ES-I3 (cell line): ENCODE results near the gene CALU.

Experiments used
- H3K36me3 ChIP-seq: 2 replicates; pipeline ENCODE4 v1.6.1; 2013; ENCODE audit warnings: mild to moderate bottlenecking, low read length, control low read depth, moderate library complexity; ENCODE audit not compliant: insufficient read depth
- H3K4me1 ChIP-seq: 2 replicates; pipeline ENCODE4 v1.6.1; 2013; ENCODE audit warnings: mild to moderate bottlenecking, control low read depth, low read length; ENCODE audit not compliant: insufficient read depth
- H3K9ac ChIP-seq: 2 replicates; pipeline ENCODE4 v1.6.1; 2013; ENCODE audit warnings: low read depth, mild to moderate bottlenecking, low read length, moderate library complexity
- H3K9me3 ChIP-seq: 2 replicates; pipeline ENCODE4 v1.6.1; 2013; ENCODE audit warnings: mild to moderate bottlenecking, low read length, moderate library complexity; ENCODE audit not compliant: control insufficient read depth, insufficient read depth

The CALU gene

GRCh38 chr7:128792471-128793180 lies 53.5 kb downstream of the CALU start:
- peaks cover 3% of the 10 kb centered on the region; the same call in 1 of the 2 replicates for H3K4me1 ChIP-seq
- H3K36me3 ChIP-seq = 0 out of 2 replicates have a peak, but pooled peaks cover 6% of the 10 kb centered on the region
- no peak overlapping the region for H3K9ac ChIP-seq
- no peaks in the 10 kb centered on the region for H3K9me3 ChIP-seq

- Histone ChIP-seq H3K4me1 (peaks cover 3% of the 10 kb centered on the region; the same call in 1 of the 2 replicates), H3K9ac (no peak overlapping the region)
These were observed 54.0 kb downstream of the CALU start for GRCh38 chr7:128793181-128793547.

GRCh38 chr7:128794020-128794419 lies 54.9 kb downstream of the CALU start:
- Histone ChIP-seq H3K4me1 (peaks cover 3% of the 10 kb centered on the region; the same call in 1 of the 2 replicates), H3K9ac (no peak overlapping the region), H3K36me3 (peaks cover 9% of the 10 kb centered on the region; the same call in 1 of the 2 replicates), H3K9me3 (no peaks in the 10 kb centered on the region)

More at GRCh38 chr7:128793181-128793547, 54.0 kb downstream of the CALU start:
- Histone ChIP-seq H3K36me3 (0 out of 2 replicates have a peak, but pooled peaks cover 6% of the 10 kb centered on the region), H3K9me3 (no peaks in the 10 kb centered on the region)

GRCh38 chr7:128794436-128794835 lies 55.3 kb downstream of the CALU start:
- Histone ChIP-seq H3K9ac (no peak overlapping the region), H3K9me3 (no peaks in the 10 kb centered on the region), H3K4me1 (peaks cover 3% of the 10 kb centered on the region; the same call in 1 of the 2 replicates), H3K36me3 (peaks cover 9% of the 10 kb centered on the region; the same call in 1 of the 2 replicates)

- H3K36me3 ChIP-seq = peaks cover 9% of the 10 kb centered on the region; the same call in 1 of the 2 replicates
- H3K9ac ChIP-seq = no peak overlapping the region
- H3K4me1 ChIP-seq = peaks cover 3% of the 10 kb centered on the region; the same call in 1 of the 2 replicates
- no peaks in the 10 kb centered on the region for H3K9me3 ChIP-seq
These were observed 56.0 kb downstream of the CALU start for GRCh38 chr7:128795129-128795528.

GRCh38 chr7:128796327-128796726 lies 57.2 kb downstream of the CALU start:
- no peaks in the 10 kb centered on the region for H3K9me3 ChIP-seq
- no peak overlapping the region for H3K9ac ChIP-seq
- H3K4me1 ChIP-seq = peaks cover 3% of the 10 kb centered on the region; the same call in 1 of the 2 replicates
- H3K36me3 ChIP-seq = peaks cover 12% of the 10 kb centered on the region

GRCh38 chr7:128799451-128799850 lies 60.3 kb downstream of the CALU start:
- Histone ChIP-seq H3K9me3 (no peaks in the 10 kb centered on the region), H3K9ac (no peak overlapping the region), H3K36me3 (peaks cover 12% of the 10 kb centered on the region), H3K4me1 (peaks cover 3% of the 10 kb centered on the region)

GRCh38 chr7:128800567-128800966 lies 61.4 kb downstream of the CALU start:
- H3K36me3 ChIP-seq = peaks cover 10% of the 10 kb centered on the region
- no peak overlapping the region for H3K9ac ChIP-seq

GRCh38 chr7:128801003-128801402 lies 61.8 kb downstream of the CALU start:
- Histone ChIP-seq H3K36me3 (peaks cover 15% of the 10 kb centered on the region), H3K4me1 (no peaks in the 10 kb centered on the region; the same call in 1 of the 2 replicates), H3K9ac (no peak overlapping the region), H3K9me3 (no peaks in the 10 kb centered on the region)

More at GRCh38 chr7:128800567-128800966, 61.4 kb downstream of the CALU start:
- Histone ChIP-seq H3K9me3 (no peaks in the 10 kb centered on the region), H3K4me1 (no peaks in the 10 kb centered on the region; the same call in 1 of the 2 replicates)

- H3K4me1 ChIP-seq = no peaks in the 10 kb centered on the region; the same call in 1 of the 2 replicates
- H3K9me3 ChIP-seq = no peaks in the 10 kb centered on the region
- H3K36me3 ChIP-seq = peaks cover 20% of the 10 kb centered on the region
- no peak overlapping the region for H3K9ac ChIP-seq
These were observed 62.7 kb downstream of the CALU start for GRCh38 chr7:128801667-128802418.

GRCh38 chr7:128804484-128804883 lies 65.3 kb downstream of the CALU start:
- Histone ChIP-seq H3K36me3 (peaks cover 28% of the 10 kb centered on the region), H3K9ac (no peak overlapping the region), H3K4me1 (no peaks in the 10 kb centered on the region; the same call in 1 of the 2 replicates), H3K9me3 (no peaks in the 10 kb centered on the region)

GRCh38 chr7:128805225-128805624 lies 66.1 kb downstream of the CALU start:
- Histone ChIP-seq H3K9me3 (no peaks in the 10 kb centered on the region), H3K36me3 (peaks cover 28% of the 10 kb centered on the region), H3K4me1 (no peaks in the 10 kb centered on the region; the same call in 1 of the 2 replicates), H3K9ac (no peak overlapping the region)

GRCh38 chr7:128807191-128807590 lies 68.0 kb downstream of the CALU start:
- Histone ChIP-seq H3K4me1 (no peaks in the 10 kb centered on the region; the same call in 1 of the 2 replicates), H3K9ac (no peak overlapping the region), H3K9me3 (no peaks in the 10 kb centered on the region), H3K36me3 (peaks cover 24% of the 10 kb centered on the region)

- H3K36me3 ChIP-seq = peaks cover 24% of the 10 kb centered on the region
- no peaks in the 10 kb centered on the region for H3K4me1 ChIP-seq
- no peaks in the 10 kb centered on the region for H3K9me3 ChIP-seq
- no peak overlapping the region for H3K9ac ChIP-seq
These were observed 70.2 kb downstream of the CALU start for GRCh38 chr7:128809363-128809762.
